GM12873 (cell line): ENCODE measurements around the gene ATG16L1.

ENCODE experiments used
- CTCF ChIP-seq: IDR thresholded peaks from 2 replicates; pipeline ENCODE4 v1.5.1; 2012; ENCODE audit warnings: low read depth, mild to moderate bottlenecking, moderate library complexity, low read length, control low read depth; ENCODE audit not compliant: insufficient read depth; ENCODE audit errors: missing control alignments

ATG16L1 gene

GRCh38 chr2:233341296-233341695 lies 89.8 kb downstream of the ATG16L1 start:
- TF ChIP-seq CTCF: no peak

GRCh38 chr2:233342301-233342700 lies 90.8 kb downstream of the ATG16L1 start:
- TF ChIP-seq CTCF: no peak

GRCh38 chr2:233343171-233343705 lies 91.8 kb downstream of the ATG16L1 start:
- TF ChIP-seq CTCF: no peak
